PC-3 (cell line): ENCODE measurements around the gene CALN1. TPM values are rescaled to one million over a fixed set of nuclear protein-coding genes. Genes with fewer than 3 reads are reported as not detected.

Source experiments
- ATAC-seq: fragments of 200-7000 bp; cut with Tn5 transposase; 2 replicates; pipeline ENCODE4 v1.9.1; 2020; ENCODE audit warnings: mild to moderate bottlenecking, moderate library complexity
- BruUV-seq: library from RNA; stranded (reverse); fragments of 400-500 nt; replicated peaks from 2 replicates; lab custom pipeline; 2021; lab: Mats Ljungman, UMichigan
- CTCF ChIA-PET: fragments of 300-600 bp; sonication (Branson Sonifier 250); formaldehyde crosslinking; loops from one replicate; lab custom pipeline; 2022; ENCODE audit warnings: antibody characterized with exemption; lab: Charles Lee
- POLR2A ChIA-PET: fragments of 300-600 bp; sonication (Branson Sonifier 250); formaldehyde crosslinking; loops from one replicate; lab custom pipeline; 2022; ENCODE audit warnings: antibody characterized with exemption; ENCODE audit not compliant: unreplicated experiment; lab: Charles Lee
- DNase-seq: peaks from one replicate; pipeline ENCODE4 v3.0.0-alpha.2; 2015
- H2AFZ ChIP-seq: fragments of 300-600 bp; sonication (generic); 2 replicates; pipeline ENCODE4 v1.6.0; 2016; ENCODE audit warnings: antibody characterized with exemption, low read length
- H3F3A ChIP-seq: fragments of 300-600 bp; sonication (generic); one replicate; pipeline ENCODE4 v1.6.0; 2017; ENCODE audit warnings: antibody characterized with exemption, low read length, control low read depth, mild to moderate bottlenecking; ENCODE audit not compliant: unreplicated experiment
- H3K27ac ChIP-seq: fragments of 300-600 bp; sonication (generic); 2 replicates; pipeline ENCODE4 v1.5.1; 2016; ENCODE audit warnings: mild to moderate bottlenecking, low read length
- H3K27me3 ChIP-seq: fragments of 300-600 bp; sonication (generic); 2 replicates; pipeline ENCODE4 v1.6.1; 2016; ENCODE audit warnings: low read length, mixed read lengths
- H3K36me3 ChIP-seq: fragments of 300-600 bp; sonication (generic); 2 replicates; pipeline ENCODE4 v1.6.1; 2016; ENCODE audit warnings: low read depth, mixed run types, low read length, mixed read lengths
- H3K4me1 ChIP-seq: fragments of 300-600 bp; sonication (generic); 2 replicates; pipeline ENCODE4 v1.5.1; 2016; ENCODE audit warnings: low read length; ENCODE audit not compliant: insufficient read depth
- H3K4me2 ChIP-seq: fragments of 300-600 bp; sonication (generic); 2 replicates; pipeline ENCODE4 v1.6.0; 2016; ENCODE audit warnings: low read length
- H3K4me3 ChIP-seq: fragments of 300-600 bp; sonication (generic); 2 replicates; pipeline ENCODE4 v1.5.1; 2016; ENCODE audit warnings: mild to moderate bottlenecking, low read length, mixed read lengths
- H3K79me2 ChIP-seq: fragments of 300-600 bp; sonication (generic); 2 replicates; pipeline ENCODE4 v1.6.1; 2017; ENCODE audit warnings: low read length, mixed read lengths
- H3K9ac ChIP-seq: fragments of 300-600 bp; sonication (generic); 2 replicates; pipeline ENCODE4 v1.6.0; 2016; ENCODE audit warnings: mild to moderate bottlenecking, low read length
- H3K9me2 ChIP-seq: fragments of 300-600 bp; sonication (generic); replicated peaks from 2 replicates; pipeline ENCODE4 v1.6.1; 2016; ENCODE audit warnings: mixed run types, low read length, mixed read lengths
- H3K9me3 ChIP-seq: fragments of 300-600 bp; sonication (generic); 2 replicates; pipeline ENCODE4 v1.6.1; 2016; ENCODE audit warnings: low read length, mixed read lengths
- H4K20me1 ChIP-seq: fragments of 300-600 bp; sonication (generic); 2 replicates; pipeline ENCODE4 v1.6.1; 2016; ENCODE audit warnings: low read length, mixed read lengths
- CTCF ChIP-seq: fragments of 300-600 bp; sonication (generic); conservative IDR thresholded peaks from 2 replicates; pipeline ENCODE4 v1.5.1; 2017; ENCODE audit warnings: antibody characterized with exemption, low read depth, mild to moderate bottlenecking, low read length
- EZH2 ChIP-seq: fragments of 300-600 bp; sonication (generic); IDR thresholded peaks from one replicate; pipeline ENCODE4 v1.6.1; 2017; ENCODE audit warnings: antibody characterized with exemption, mild to moderate bottlenecking, low read length; ENCODE audit not compliant: unreplicated experiment
- EZH2phosphoT487 ChIP-seq: fragments of 300-600 bp; sonication (generic); IDR thresholded peaks from 2 replicates; pipeline ENCODE4 v1.6.1; 2018; ENCODE audit warnings: mild to moderate bottlenecking, antibody characterized with exemption, low read length, borderline replicate concordance
- intact Hi-C: fragments of 100-400 bp; cut with micrococcal nuclease; formaldehyde crosslinking; loops from 2 replicates; pipeline ENCODE4 v1.9.0; 2023
- total RNA-seq: library from RNA; depleted of rRNA; stranded (reverse); fragments of >200 nt; gene quantifications from 2 replicates; pipeline ENCODE4 v1.2.3, GENCODE V29; 2014

CALN1 gene
- total RNA-seq, 1 experiment from 2014 or later: not detected

GRCh38 chr7:72413886-72414285 lies 1.7 kb upstream of the CALN1 start:
- Histone ChIP-seq H3F3A (no peaks in the 10 kb centered on the region), H3K4me3 (no peak overlapping the region), H3K4me2 (no peak overlapping the region), H3K9me3 (no peaks in the 10 kb centered on the region), H3K79me2 (no peaks in the 10 kb centered on the region), H3K4me1 (no peaks in the 10 kb centered on the region), H3K27me3 (no peaks in the 10 kb centered on the region), H3K36me3 (no peaks in the 10 kb centered on the region), H2AFZ (no peak overlapping the region), H3K9me2 (no peaks in the 10 kb centered on the region), H3K9ac (no peak overlapping the region), H3K27ac (no peak overlapping the region), H4K20me1 (no peaks in the 10 kb centered on the region)
- BruUV-seq: no TSS peak
- TF ChIP-seq EZH2 (no peak), CTCF (no peak), EZH2phosphoT487 (no peak)
- POLR2A ChIA-PET: no interaction called here
- no peak for DNase-seq
- intact Hi-C loops: no loop called here
- CTCF ChIA-PET: no interaction called here
- no peak for ATAC-seq

GRCh38 chr7:72413290-72413689 lies 1.2 kb upstream of the CALN1 start:
- intact Hi-C loops: no loop called here
- TF ChIP-seq EZH2 (no peak), EZH2phosphoT487 (no peak), CTCF (no peak)
- H3K9me2 ChIP-seq: no peaks in the 10 kb centered on the region
- H3F3A ChIP-seq: no peaks in the 10 kb centered on the region
- H3K9ac ChIP-seq: no peak overlapping the region
- DNase-seq (no peak), ATAC-seq (no peak)
- H2AFZ ChIP-seq: no peak overlapping the region
- no peak overlapping the region for H3K4me3 ChIP-seq
- no peak overlapping the region for H3K27ac ChIP-seq
- H3K36me3 ChIP-seq: no peaks in the 10 kb centered on the region
- BruUV-seq: no TSS peak
- no peaks in the 10 kb centered on the region for H3K79me2 ChIP-seq
- H3K4me2 ChIP-seq: no peak overlapping the region
- H3K4me1 ChIP-seq: no peaks in the 10 kb centered on the region
- H4K20me1 ChIP-seq: no peaks in the 10 kb centered on the region
- H3K9me3 ChIP-seq: no peaks in the 10 kb centered on the region
- no peaks in the 10 kb centered on the region for H3K27me3 ChIP-seq
- ChIA-PET POLR2A (no interaction called here), CTCF (no interaction called here)

DNA sequence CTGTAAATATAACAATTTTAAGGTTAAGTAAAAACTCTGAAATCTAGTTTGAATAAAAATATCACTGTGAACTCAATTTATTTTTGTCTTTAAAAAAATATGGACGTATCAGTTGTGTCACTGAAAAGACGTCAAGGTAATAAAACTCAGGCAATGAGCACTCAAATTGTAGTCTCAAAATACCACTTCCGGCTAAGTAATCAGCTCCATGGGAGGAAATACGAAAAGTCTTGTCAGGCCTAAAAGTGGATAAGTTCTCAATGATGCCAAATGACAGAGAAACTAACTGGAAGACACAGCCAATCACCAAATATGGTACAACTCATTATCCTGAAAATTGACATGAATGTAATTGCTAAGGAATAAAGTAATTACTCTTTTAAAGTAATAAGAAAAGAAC lies 719 bp downstream of the CALN1 start:
- no peak overlapping the region for H3K9ac ChIP-seq
- ChIA-PET POLR2A (no interaction called here), CTCF (no interaction called here)
- BruUV-seq: no TSS peak
- DNase-seq (no peak), ATAC-seq (no peak)
- H3K4me3 ChIP-seq: no peak overlapping the region
- no peak overlapping the region for H2AFZ ChIP-seq
- H3K9me2 ChIP-seq: no peaks in the 10 kb centered on the region
- no peak overlapping the region for H3K4me2 ChIP-seq
- no peaks in the 10 kb centered on the region for H3F3A ChIP-seq
- no peaks in the 10 kb centered on the region for H3K9me3 ChIP-seq
- H4K20me1 ChIP-seq: no peaks in the 10 kb centered on the region
- no peak overlapping the region for H3K27ac ChIP-seq
- no peaks in the 10 kb centered on the region for H3K27me3 ChIP-seq
- TF ChIP-seq CTCF: no peak
- TF ChIP-seq EZH2phosphoT487: no peak
- no peak for TF ChIP-seq EZH2
- H3K4me1 ChIP-seq: no peaks in the 10 kb centered on the region
- no peaks in the 10 kb centered on the region for H3K36me3 ChIP-seq
- no peaks in the 10 kb centered on the region for H3K79me2 ChIP-seq
- intact Hi-C loops: no loop called here
